Melanocyte of skin (primary cell): Measurements from ENCODE around the gene NPNT. TPM values are rescaled to one million over a fixed set of nuclear protein-coding genes. Genes with fewer than 3 reads are reported as not detected.

Source experiments
- total RNA-seq, 2 donors: library from RNA; depleted of rRNA; stranded (reverse); fragments of >200 nt; gene quantifications; 2 replicates each; pipeline ENCODE4 v1.2.3, GENCODE V29; 2012

Gene NPNT
- total RNA-seq, result not detected

GRCh38 chr4:105894660-105895582 lies at the start of gene NPNT:
TSS of gene NPNT (plus strand) at chr4:105895471. CDS start at chr4:105895653, 182 bp downstream.

Other genes starting within 250 kb of the NPNT start
- 10 to 100 TPM; 21.6 to 24.1 TPM for gene INTS12, start 186.8 kb upstream of the NPNT start, total RNA-seq
- 10 to 100 TPM; 14.5 to 24.3 TPM for gene GSTCD, start 186.7 kb upstream of the NPNT start, total RNA-seq